NOMO-1 treated with DMSO at 0.1 percent for 48 hours (cell line): ENCODE data around the gene CLCNKB.
"Not testable (repeated sequence)": the region's sequence is repeated elsewhere in the genome, so short reads cannot be mapped to it uniquely, and the experiment has no call there.

Source experiments
- DNase-seq: peaks from one replicate; lab custom pipeline; 2025; ENCODE audit not compliant: unreplicated experiment; lab: John Stamatoyannopoulos, UW

The CLCNKB gene

DNA sequence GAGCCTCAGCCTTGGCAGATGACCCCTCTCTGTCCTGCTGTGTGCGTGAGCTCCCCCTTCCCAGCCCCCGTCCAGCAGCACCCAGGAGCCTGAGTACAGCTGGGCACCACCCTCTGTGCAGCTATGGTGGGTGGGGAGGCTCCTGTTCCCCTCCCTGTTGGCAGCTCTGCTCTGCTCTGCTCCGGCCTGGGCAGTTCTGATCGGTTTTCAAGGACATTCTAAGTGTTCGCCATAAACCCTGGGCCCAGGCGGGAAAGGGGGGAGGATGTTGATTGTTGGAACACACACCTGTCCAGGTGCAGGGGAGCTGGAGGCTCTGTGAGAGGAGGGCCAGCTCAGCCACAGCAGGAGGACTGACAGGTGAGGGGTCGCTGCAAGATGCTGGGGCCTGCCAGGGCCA, at the start of gene CLCNKB:
TSS of gene CLCNKB (plus strand) at position 262 of the 400 bp plus-strand sequence. CDS start 711 bp downstream, outside the sequence.
- DNase-seq: no peak

DNA sequence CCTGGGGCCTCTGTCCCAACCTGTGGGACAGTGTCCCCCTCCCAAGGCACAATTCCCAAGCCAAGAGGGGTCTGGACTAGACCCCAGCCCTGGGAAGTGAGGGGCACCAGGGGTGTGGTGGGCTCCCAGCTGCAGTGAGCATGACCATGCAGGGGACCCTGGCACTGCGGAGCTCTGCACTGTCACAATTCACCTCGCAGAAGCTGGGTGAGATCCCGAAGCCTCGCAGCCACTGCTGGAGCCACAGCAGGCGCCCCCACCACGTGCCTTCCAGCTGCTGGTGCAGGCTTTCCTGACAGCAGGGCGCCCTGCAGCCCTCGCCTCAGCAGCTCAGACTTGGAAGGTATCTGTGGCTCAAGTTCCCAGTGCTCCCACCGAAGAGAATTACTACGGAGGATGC, 49.5 kb upstream of the CLCNKB start:
- no peak for DNase-seq

DNA sequence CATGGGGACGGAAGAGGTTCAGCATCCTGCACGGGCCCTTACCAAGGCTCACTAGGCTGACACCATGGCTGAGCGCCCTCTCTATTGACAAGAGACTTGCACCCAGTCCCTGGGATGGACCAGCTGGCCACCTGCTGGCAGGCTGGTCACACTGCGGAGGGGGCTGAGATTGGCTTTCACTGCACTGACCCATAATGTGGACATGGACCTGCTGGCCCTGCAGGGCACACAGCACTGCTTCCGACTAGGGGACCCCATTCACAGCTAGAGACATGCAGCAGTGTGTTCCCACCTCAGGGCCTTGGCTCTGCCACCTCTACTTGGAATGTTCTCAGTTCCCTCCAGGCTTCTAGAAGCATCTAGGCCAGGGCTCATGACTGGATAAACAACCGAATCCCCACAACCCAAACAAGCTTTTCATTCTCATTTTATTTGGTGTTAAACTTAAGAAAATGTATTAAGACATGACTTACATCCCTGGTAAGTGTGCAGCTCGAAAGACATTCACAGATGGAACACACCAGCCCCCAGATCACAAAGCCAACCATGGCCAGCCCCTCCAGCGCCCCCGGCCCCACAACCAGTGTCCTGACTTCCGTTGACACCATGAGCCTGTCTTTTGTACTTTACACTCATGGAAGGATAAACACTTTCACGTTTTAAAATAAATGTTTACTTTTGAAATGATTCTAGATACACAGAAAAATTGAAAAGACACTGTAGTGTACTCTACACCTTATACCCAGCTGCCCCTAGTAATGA, 48.8 kb upstream of the CLCNKB start:
- no peak for DNase-seq

DNA sequence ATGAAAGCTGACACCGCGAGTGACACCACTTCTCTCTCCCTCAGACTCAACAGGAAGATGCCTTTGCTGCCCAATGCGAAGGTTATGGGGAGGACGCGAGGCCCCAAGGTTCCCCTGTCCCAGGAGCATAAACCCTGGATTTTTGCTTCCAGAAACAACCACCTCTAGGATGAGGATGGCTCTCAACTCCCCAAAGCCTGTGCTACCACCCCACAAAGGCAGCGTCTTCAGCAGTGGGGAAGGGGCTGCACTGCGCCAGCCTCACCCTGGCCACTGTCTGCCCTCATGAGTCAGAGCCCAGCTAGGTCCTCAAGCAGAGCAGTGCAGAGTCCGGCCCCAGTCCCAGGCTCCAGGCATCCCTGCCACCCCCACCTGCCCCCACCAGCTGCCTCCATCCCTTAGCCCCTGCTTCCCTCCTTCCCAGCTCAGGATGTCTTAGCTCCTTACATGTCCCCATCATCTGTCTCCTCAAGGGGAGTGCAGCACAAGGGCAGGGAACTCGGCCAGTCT, 46.5 kb upstream of the CLCNKB start:
- DNase-seq: no peak

DNA sequence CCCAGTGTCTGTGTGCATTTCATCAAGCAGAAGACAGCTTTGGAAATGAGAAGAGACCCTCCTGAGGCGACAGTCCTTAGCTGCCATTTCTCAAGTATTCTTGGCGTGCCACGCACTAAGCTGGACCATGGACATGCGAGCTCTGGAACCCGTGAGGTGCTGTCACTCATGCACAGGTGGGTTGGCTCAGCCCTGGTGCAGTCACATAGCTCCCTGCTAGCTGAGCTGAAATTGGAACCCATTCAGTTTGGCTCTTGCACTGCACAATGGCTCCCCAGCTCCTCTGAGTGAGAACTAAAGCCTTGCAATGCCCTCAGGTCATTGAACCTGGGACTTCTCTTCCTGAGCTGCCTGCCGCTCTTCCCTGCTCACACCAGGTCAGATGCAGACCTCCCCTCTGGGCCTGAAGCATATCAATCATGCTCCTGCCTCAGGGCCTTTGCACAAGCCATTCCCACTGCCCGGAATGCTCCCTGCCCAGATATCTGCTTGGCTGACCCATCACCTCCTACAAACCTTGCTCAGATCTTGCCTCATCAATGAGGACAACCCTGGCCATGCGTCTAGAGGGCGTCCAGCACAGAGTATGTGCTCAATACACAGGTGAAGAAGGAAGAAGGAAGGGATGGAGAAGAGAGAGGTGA, 45.8 kb upstream of the CLCNKB start:
- DNase-seq: no peak

DNA sequence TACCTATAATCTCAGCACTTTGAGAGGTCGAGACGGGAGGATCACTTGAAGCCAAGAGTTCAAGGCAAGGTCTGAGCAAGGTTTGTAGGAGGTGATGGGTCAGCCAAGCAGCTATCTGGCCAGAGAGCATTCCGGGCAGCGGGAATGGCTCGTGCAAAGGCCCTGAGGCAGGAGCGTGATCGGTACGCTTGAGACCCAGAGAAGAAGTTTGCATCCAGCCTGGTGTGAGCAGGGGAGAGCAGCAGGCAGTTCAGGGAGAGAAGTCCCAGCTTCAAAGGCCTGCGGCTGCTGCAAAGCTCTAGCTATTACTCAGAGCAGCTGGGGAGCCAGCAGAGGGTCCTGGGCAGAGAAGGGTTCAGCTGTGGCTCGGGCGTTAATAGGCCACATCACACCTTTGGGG, 44.7 kb upstream of the CLCNKB start:
- no peak for DNase-seq

DNA sequence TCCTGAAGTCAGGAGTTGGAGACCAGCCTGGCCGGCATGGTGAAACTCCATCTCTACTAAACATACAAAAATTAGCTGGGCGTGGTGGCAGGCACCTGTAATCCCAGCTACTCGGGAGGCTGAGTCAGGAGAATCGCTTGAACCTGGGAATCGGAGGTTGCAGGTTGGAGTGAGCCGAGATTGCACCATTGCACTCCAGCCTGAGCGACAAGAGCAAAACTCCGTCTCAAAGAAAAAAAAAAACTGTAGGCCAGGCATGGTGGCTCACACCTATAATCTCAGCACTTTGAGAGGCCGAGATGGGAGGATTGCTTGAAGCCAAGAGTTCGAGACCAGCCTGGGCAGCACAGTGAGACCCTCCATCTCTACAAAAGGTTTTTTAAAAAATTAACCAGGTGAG, 42.3 kb upstream of the CLCNKB start:
- DNase-seq: not testable (repeated sequence)

DNA sequence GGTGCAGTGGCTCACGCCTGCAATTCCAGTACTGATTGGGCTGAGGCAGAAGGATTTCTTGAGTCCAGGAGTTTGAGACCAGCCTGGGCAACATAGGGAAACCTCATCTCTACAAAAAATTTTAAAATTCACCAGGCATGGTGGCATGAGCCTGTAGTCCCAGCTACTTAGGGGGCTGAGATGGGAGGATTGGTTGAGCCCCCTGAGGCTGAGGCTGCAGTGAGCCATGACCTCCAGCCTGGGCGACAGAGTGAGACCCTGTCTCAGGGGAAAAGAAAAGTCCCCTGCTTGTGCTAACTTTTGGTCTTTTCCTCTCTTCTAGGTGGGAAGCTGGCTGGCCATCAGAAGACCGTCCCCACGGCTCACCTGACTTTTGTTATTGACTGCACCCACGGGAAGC, 38.0 kb upstream of the CLCNKB start:
- no peak for DNase-seq

DNA sequence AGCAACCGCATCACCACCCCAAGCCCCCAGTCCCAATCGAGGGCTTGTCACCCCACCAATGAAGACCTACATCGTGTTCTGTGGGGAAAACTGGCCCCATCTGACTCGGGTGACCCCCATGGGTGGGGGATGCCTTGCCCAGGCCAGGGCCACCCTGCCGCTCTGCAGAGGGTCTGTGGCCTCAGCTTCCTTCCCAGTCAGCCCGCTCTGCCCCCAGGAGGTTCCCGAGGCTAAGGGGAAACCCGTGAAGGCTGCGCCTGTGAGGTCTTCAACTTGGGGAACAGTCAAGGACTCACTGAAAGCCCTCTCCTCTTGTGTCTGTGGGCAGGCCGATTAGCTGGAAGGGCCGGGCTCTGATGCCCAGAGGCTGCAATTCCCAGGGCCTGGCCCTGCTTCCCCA, 37.6 kb upstream of the CLCNKB start:
- no peak for DNase-seq

DNA sequence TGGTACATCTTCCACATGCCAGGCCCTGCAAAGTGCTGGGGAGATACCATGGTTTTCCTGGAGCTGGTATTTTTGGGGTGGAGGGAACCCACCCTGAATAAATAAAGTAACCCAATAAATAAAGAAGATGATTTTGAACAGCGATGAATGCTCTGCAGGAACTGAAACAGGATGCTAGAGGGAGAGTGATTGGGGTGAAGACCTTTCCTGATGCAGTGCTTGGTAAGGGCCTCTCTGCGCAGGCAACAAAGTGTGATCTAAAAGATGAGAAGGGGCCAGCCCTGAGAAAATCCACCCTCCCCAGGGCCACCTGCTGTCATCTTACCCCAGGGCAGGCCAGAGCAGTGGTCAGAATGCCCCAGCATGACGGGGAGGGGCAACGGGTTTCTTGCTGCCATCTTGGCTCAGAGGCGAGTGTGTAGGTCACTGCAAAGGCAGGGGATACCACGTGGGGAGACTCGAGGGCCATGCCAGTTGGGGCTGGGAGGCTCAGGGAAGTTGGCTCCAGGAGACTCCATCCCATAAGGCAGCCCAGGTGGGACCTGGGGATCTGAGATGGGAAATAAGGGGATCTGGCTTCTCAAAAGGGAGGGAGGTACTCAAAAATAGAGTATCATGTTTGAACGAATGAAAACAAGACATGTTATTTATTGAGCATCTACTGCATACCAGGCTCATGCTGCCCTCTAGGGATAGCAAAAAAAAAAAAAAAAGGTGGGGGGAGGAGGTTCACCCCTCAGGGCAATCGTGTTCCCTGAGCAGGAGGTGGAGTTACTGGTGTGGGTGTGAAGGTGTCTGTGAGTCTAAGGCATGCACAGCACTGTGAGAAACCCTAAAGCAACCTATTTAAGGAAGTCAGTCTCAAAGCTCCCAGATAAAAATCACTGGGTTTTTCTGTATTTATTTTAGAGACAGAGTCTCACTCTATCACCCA, 36.8 kb upstream of the CLCNKB start:
- peak; percentile 31 for DNase-seq

DNA sequence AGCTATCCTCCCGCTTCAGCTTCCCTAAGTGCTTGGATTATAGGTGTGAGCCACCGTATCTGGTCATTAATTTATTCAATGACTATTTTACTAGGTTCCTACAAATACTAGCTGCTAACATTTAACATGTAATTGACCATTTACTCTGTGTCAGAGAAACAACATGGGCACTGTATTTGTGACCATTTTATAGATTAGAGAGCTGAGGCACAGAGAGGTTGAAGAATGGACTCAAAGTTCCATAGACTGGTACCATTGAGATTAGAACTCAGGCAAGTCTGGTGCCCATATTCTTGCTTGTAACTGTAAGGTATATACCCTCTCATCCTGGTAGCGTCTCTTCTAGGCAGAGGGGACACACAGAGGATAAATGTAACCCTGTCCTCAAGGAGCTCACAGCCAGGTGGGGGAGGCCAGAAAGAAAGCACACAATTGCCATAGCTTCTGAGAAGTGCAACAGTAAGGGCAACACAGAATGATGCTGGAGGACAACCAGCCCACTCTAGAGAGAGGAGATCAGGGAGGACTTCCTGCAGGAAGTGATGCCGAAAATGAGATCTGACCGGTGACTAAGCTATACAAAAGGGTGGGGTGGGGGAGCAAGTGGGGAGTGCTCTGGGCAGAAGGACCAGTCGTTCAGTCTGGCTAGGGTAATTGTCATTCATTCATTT, 35.8 kb upstream of the CLCNKB start:
- DNase-seq: no peak

DNA sequence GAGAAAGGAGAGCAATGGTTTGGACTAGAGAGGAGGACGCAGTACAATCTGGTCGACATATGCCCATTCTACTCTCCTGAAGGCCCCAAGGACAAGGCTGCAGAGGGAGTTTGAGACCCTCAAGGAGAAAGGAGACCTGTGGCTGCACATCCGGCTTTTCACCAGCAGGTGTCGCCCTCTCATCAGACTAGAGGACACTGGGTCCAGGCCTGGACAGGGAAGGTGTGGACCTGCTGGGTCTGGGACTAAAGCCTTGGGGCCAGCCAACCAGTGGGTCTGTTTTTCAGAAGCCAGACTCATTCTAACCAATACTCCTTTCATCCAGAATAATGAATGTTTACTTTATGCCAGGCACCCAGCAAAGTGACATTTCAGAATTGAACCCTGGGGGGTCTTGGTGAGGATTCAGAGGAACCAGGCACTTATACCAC, 34.5 kb upstream of the CLCNKB start:
- peak; percentile 42 for DNase-seq

DNA sequence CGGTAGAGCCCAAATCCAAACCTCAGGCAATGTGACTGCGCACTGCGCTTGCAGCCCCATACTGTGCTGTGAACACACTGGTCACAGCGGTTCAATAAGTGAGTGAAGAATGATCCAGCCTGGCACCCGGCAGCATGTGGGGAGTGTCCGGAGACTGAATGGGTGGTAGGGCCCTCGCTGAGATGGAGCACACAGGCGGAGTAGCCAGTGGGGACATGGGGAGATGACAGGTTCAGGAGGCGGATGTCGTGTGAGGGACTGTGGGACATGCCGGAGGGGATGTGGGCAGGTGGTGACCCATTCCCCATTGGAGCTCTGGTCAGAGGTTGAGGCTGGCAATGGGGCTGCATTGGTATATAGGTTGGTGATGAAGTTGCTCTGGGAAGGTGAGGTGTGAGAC, 33.9 kb upstream of the CLCNKB start:
- DNase-seq: no peak

DNA sequence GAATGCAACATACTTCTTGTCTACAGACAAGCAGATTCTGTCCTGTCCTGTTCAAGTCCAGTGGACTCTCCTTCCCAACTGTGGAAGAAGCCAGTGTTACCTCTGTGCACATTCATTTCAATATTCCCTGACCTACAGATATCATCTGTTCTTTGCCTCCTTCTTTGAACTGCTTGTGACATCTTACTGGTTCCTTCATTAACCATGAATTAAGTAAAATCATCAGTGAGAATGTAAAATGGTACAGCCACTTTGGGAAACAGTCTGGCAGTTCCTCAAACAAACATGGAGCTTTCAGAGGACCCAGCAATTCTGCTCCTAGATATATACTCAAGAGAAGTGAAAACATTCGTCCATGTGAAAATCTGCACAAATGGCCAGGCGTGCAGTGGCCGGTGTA, 32.7 kb upstream of the CLCNKB start:
- DNase-seq: no peak

DNA sequence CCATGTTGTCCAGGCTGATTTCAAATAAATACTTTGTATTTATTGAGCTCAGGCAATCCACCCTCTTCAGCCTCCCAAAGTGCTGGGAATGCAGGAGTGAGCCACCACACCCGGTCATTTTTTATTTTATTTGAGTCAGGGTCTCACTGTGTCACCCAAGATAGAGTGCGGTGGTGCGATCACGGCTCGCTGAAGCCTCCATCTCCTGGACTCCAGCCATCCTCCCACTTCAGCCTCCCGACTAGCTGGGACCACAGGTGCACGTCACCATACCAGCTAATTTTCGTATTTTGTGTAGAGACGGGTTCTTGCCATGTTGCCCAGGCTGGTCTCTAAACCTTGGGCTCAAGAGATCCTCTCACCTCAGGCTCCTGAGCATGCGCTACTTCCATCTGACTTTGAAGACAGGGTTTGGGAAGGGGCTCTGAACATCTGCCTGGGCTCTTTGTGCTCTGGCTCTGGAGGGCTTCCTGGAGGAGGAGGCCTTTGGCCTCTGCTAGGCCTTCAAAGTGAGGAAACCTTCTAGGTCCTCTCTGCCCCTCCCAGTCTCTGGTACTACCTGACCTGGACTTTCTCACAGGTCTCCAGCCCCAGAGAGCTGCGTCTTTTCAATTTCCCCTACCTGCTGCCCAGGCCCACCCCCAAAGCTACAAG, 31.5 kb upstream of the CLCNKB start:
- DNase-seq: no peak

DNA sequence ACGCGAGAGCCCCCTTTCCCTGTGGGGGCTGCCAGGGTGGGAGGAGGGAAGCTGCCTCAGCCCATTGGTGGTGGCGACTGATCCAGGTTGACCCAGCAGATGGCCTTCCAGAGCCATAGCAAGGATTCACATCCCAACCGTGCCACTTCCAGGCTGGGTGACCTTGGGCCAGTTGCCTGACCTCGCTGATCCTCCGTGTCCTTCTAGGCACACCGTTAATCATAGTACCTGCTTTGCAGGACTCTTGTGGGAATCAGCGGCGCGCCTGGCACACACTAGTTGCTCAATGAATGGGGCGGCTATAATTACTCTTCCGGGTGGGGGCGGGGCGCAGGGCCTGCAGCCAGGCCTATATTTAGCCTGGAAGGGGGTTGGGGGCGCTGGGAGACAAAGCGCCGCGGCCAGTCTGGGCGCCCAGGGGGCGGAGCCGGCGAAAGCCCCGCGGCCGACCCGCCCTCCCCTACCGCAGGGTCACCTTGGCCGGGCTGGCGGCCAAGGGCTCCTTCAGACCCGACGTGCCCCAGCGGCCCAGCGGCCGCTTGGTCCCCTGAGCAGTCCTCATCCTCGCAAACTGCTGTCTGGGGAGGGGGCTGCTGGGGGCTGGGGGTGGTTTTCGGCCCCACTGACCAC, 30.9 kb upstream of the CLCNKB start:
- DNase-seq: peak; percentile 64

DNA sequence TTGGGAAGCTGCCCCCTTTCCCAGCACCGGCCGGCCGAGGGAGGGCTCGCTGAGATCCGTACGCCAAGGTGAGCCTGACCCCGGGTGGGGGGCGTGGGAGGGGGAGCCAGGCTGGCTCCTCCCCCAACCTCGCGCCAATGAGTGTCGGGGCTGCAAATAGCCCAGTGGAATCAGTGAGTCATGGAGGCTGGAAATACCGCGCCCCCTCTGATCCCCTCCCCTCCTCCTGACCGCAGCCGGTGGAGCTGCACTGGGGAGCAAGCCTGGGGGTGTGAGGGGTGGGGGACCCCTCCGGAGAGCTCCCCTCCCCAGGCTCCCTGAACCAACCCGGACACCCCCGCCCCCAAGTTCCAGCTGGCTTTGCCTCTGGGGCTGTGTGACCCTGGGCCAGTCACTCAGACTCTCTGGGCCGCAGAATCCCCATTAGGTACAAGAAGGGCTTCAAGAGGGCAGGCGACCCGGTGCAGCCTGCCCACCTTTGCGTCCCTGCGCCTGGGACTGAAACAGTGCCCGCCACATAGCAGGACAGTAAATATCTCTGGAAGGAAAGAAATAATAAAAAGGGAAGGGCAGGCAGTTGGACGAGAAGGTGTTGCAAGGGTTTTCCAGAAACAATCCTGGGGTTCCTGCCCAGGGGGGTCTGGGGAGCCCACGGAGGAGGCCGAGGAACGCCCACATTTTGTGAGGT, 30.2 kb upstream of the CLCNKB start:
- peak; percentile 60 for DNase-seq

DNA sequence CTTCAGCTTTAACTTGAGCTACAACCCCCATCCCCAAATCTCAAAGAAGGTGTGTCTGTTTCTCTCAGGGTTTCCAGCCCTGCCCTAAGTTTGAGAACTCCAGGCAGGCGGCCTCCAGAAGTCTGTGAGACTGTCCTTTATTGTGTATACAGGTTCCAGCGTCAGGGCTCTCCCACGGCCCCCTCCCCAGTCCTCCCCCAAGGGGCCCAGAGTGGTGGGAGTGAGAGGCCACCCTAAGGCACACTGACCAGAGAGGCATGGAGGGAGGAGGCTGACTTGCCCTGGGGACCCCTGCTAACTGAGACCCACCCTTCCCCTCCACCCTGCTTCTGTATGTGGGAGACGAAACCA, 29.7 kb upstream of the CLCNKB start:
- no peak for DNase-seq
